WTC11 (cell line): ENCODE results near the gene SLC26A11. TPM values are rescaled to one million over a fixed set of nuclear protein-coding genes. Genes with fewer than 3 reads are reported as not detected.

Experiments used
- CBFB ChIP-seq: sonication (generic); formaldehyde crosslinking; IDR thresholded peaks from 2 replicates; pipeline ENCODE4 v1.8.1; 2022; ENCODE audit warnings: mild to moderate bottlenecking, low read depth, missing genetic modification reagents
- CREB1 ChIP-seq: sonication (generic); formaldehyde crosslinking; IDR thresholded peaks from 2 replicates; pipeline ENCODE4 v1.8.0; 2023; ENCODE audit warnings: mild to moderate bottlenecking, missing genetic modification reagents
- ETV6 ChIP-seq: sonication (generic); formaldehyde crosslinking; IDR thresholded peaks from 2 replicates; pipeline ENCODE4 v1.8.1; 2022; ENCODE audit warnings: mild to moderate bottlenecking, missing genetic modification reagents
- FOXK1 ChIP-seq: sonication (generic); formaldehyde crosslinking; IDR thresholded peaks from 2 replicates; pipeline ENCODE4 v1.8.0; 2022; ENCODE audit warnings: mild to moderate bottlenecking, moderate library complexity, missing genetic modification reagents
- KAT7 ChIP-seq: sonication (generic); formaldehyde crosslinking; IDR thresholded peaks from 2 replicates; pipeline ENCODE4 v1.8.1; 2023; ENCODE audit warnings: missing genetic modification reagents, mild to moderate bottlenecking, borderline replicate concordance
- MXD4 ChIP-seq: fragments of 250-450 bp; sonication (Bioruptor Pico); IDR thresholded peaks from 2 replicates; pipeline ENCODE4 v1.8.0; 2021; ENCODE audit warnings: mild to moderate bottlenecking, moderate library complexity, borderline replicate concordance
- MYBL2 ChIP-seq: sonication (generic); formaldehyde crosslinking; IDR thresholded peaks from 2 replicates; pipeline ENCODE4 v1.8.1; 2023; ENCODE audit warnings: mild to moderate bottlenecking, moderate library complexity, missing genetic modification reagents
- NR1H2 ChIP-seq: sonication (generic); formaldehyde crosslinking; IDR thresholded peaks from 2 replicates; pipeline ENCODE4 v1.9.0; 2021; ENCODE audit warnings: mild to moderate bottlenecking, moderate library complexity, missing genetic modification reagents
- NR3C1 ChIP-seq: sonication (generic); formaldehyde crosslinking; conservative IDR thresholded peaks from 2 replicates; pipeline ENCODE4 v1.8.1; 2023; ENCODE audit warnings: low read depth, mild to moderate bottlenecking, missing genetic modification reagents
- PRRX2 ChIP-seq: fragments of 250-450 bp; sonication (Bioruptor Pico); IDR thresholded peaks from 2 replicates; pipeline ENCODE4 v1.8.0; 2021; ENCODE audit warnings: mild to moderate bottlenecking
- RELA ChIP-seq: sonication (generic); formaldehyde crosslinking; IDR thresholded peaks from 2 replicates; pipeline ENCODE4 v1.8.1; 2022; ENCODE audit warnings: missing genetic modification reagents, mild to moderate bottlenecking, borderline replicate concordance
- RORB ChIP-seq: fragments of 250-450 bp; sonication (Bioruptor Pico); IDR thresholded peaks from 2 replicates; pipeline ENCODE4 v1.9.0; 2021; ENCODE audit warnings: mild to moderate bottlenecking
- TEAD4 ChIP-seq: sonication (generic); formaldehyde crosslinking; IDR thresholded peaks from 2 replicates; pipeline ENCODE4 v1.8.0; 2022; ENCODE audit warnings: mild to moderate bottlenecking, missing genetic modification reagents
- ZBTB21 ChIP-seq: sonication (generic); formaldehyde crosslinking; IDR thresholded peaks from 2 replicates; pipeline ENCODE4 v1.8.1; 2023; ENCODE audit warnings: mild to moderate bottlenecking, missing genetic modification reagents, borderline replicate concordance
- ZNF263 ChIP-seq: sonication (generic); formaldehyde crosslinking; IDR thresholded peaks from 2 replicates; pipeline ENCODE4 v1.8.1; 2022; ENCODE audit warnings: low read depth, mild to moderate bottlenecking, moderate library complexity, missing genetic modification reagents
- ZNF317 ChIP-seq: sonication (generic); formaldehyde crosslinking; IDR thresholded peaks from 2 replicates; pipeline ENCODE4 v1.8.1; 2023; ENCODE audit warnings: low read depth, mild to moderate bottlenecking, moderate library complexity, missing genetic modification reagents, borderline replicate concordance
- ZNF671 ChIP-seq: fragments of 250-450 bp; sonication (Bioruptor Pico); IDR thresholded peaks from 2 replicates; pipeline ENCODE4 v1.8.0; 2021; ENCODE audit warnings: mild to moderate bottlenecking
- total RNA-seq: library from RNA; stranded (reverse); gene quantifications from 3 replicates; pipeline ENCODE4 v1.2.3, GENCODE V29; 2021
- TF ChIP-seq, protein P1 (sequence below): fragments of 250-450 bp; sonication (Bioruptor Pico); IDR thresholded peaks from 2 replicates; pipeline ENCODE4 v1.9.0; 2021; ENCODE audit warnings: moderate library complexity, mild to moderate bottlenecking, inconsistent platforms, borderline replicate concordance
- TF ChIP-seq, protein P2 (sequence below): fragments of 200-600 bp; IDR thresholded peaks from 2 replicates; pipeline ENCODE4 v1.8.0; 2022; ENCODE audit warnings: antibody characterized with exemption
- TF ChIP-seq, protein P3 (sequence below): sonication (generic); formaldehyde crosslinking; IDR thresholded peaks from 2 replicates; pipeline ENCODE4 v1.8.0; 2022; ENCODE audit warnings: mild to moderate bottlenecking, missing genetic modification reagents
- TF ChIP-seq, protein P4 (sequence below): sonication (generic); formaldehyde crosslinking; IDR thresholded peaks from 2 replicates; pipeline ENCODE4 v1.8.1; 2023; ENCODE audit warnings: mild to moderate bottlenecking, missing genetic modification reagents, borderline replicate concordance
- TF ChIP-seq, protein P5 (sequence below): sonication (generic); formaldehyde crosslinking; IDR thresholded peaks from 2 replicates; pipeline ENCODE4 v1.8.0; 2022; ENCODE audit warnings: mild to moderate bottlenecking, missing genetic modification reagents
- TF ChIP-seq, protein P6 (sequence below): sonication (generic); formaldehyde crosslinking; conservative IDR thresholded peaks from 2 replicates; pipeline ENCODE4 v1.8.1; 2022; ENCODE audit warnings: mild to moderate bottlenecking, missing genetic modification reagents
- TF ChIP-seq, protein P7 (sequence below): sonication (generic); formaldehyde crosslinking; IDR thresholded peaks from 2 replicates; pipeline ENCODE4 v1.8.1; 2022; ENCODE audit warnings: low read depth, mild to moderate bottlenecking, moderate library complexity, missing genetic modification reagents, borderline replicate concordance
- TF ChIP-seq, protein P8 (sequence below): sonication (generic); formaldehyde crosslinking; IDR thresholded peaks from 2 replicates; pipeline ENCODE4 v1.8.1; 2023; ENCODE audit warnings: mild to moderate bottlenecking, moderate library complexity, missing genetic modification reagents
- TF ChIP-seq, protein P9 (sequence below): sonication (generic); formaldehyde crosslinking; IDR thresholded peaks from 2 replicates; pipeline ENCODE4 v1.8.1; 2022; ENCODE audit warnings: mild to moderate bottlenecking, moderate library complexity, missing genetic modification reagents

SLC26A11 gene
- total RNA-seq, 1 experiment from 2014 or later, result 26.4 TPM

DNA sequence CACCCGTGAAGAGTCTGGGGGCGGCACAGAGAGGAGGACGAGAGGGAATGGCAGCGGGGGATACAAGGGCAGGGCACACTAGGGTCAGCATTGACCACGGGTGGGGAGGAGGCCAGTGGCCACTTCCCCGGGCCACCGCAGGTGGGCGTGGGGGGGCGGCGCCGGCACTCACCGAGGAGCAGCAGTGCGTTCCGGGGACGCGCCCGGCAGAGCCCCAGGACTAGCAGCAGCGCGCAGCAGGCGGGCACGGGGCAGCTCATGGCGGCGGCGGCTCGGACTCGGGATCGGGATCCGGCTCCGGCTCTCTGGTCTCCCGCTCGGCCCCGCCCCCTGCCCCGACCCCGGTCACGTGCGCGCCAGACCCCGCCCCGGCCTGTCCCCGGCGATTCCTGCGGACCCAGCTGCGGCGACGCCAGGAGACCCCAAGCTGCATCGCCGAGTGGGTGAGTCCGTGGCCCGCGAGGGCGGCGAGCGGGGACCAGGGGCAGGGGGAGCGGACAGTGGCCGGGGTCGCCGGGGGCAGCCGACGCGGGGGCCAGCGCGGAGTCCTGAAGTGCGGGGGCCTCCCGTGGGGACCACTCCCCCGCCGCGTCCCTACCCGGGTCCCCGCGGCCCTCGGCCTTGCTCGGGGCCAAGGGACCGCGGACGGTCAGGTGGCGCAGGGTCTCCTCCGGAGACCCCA, at the start of gene SLC26A11, which contains the start of gene SGSH (continued):
- TF ChIP-seq MXD4 (CRISPR knock-in tag), result no peak
- no peak for TF ChIP-seq CREB1 (CRISPR knock-in tag)
- TF ChIP-seq, protein P1, sequence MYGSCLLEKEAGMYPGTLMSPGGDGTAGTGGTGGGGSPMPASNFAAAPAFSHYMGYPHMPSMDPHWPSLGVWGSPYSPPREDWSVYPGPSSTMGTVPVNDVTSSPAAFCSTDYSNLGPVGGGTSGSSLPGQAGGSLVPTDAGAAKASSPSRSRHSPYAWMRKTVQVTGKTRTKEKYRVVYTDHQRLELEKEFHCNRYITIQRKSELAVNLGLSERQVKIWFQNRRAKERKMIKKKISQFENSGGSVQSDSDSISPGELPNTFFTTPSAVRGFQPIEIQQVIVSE (CRISPR knock-in tag), result no peak
- TF ChIP-seq, protein P2, sequence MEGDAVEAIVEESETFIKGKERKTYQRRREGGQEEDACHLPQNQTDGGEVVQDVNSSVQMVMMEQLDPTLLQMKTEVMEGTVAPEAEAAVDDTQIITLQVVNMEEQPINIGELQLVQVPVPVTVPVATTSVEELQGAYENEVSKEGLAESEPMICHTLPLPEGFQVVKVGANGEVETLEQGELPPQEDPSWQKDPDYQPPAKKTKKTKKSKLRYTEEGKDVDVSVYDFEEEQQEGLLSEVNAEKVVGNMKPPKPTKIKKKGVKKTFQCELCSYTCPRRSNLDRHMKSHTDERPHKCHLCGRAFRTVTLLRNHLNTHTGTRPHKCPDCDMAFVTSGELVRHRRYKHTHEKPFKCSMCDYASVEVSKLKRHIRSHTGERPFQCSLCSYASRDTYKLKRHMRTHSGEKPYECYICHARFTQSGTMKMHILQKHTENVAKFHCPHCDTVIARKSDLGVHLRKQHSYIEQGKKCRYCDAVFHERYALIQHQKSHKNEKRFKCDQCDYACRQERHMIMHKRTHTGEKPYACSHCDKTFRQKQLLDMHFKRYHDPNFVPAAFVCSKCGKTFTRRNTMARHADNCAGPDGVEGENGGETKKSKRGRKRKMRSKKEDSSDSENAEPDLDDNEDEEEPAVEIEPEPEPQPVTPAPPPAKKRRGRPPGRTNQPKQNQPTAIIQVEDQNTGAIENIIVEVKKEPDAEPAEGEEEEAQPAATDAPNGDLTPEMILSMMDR, result no peak
- TF ChIP-seq MYBL2, result 0 out of 2 replicates have a peak, but pooled peaks have one; percentile 38
- no peak for TF ChIP-seq NR3C1
- TF ChIP-seq, protein P3, sequence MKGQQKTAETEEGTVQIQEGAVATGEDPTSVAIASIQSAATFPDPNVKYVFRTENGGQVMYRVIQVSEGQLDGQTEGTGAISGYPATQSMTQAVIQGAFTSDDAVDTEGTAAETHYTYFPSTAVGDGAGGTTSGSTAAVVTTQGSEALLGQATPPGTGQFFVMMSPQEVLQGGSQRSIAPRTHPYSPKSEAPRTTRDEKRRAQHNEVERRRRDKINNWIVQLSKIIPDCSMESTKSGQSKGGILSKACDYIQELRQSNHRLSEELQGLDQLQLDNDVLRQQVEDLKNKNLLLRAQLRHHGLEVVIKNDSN (CRISPR knock-in tag), result peak; percentile 91
- no peak for TF ChIP-seq KAT7 (CRISPR knock-in tag)
- TF ChIP-seq, protein P4, sequence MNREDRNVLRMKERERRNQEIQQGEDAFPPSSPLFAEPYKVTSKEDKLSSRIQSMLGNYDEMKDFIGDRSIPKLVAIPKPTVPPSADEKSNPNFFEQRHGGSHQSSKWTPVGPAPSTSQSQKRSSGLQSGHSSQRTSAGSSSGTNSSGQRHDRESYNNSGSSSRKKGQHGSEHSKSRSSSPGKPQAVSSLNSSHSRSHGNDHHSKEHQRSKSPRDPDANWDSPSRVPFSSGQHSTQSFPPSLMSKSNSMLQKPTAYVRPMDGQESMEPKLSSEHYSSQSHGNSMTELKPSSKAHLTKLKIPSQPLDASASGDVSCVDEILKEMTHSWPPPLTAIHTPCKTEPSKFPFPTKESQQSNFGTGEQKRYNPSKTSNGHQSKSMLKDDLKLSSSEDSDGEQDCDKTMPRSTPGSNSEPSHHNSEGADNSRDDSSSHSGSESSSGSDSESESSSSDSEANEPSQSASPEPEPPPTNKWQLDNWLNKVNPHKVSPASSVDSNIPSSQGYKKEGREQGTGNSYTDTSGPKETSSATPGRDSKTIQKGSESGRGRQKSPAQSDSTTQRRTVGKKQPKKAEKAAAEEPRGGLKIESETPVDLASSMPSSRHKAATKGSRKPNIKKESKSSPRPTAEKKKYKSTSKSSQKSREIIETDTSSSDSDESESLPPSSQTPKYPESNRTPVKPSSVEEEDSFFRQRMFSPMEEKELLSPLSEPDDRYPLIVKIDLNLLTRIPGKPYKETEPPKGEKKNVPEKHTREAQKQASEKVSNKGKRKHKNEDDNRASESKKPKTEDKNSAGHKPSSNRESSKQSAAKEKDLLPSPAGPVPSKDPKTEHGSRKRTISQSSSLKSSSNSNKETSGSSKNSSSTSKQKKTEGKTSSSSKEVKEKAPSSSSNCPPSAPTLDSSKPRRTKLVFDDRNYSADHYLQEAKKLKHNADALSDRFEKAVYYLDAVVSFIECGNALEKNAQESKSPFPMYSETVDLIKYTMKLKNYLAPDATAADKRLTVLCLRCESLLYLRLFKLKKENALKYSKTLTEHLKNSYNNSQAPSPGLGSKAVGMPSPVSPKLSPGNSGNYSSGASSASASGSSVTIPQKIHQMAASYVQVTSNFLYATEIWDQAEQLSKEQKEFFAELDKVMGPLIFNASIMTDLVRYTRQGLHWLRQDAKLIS, result no peak
- no peak for TF ChIP-seq PRRX2 (CRISPR knock-in tag)
- no peak for TF ChIP-seq CBFB (CRISPR knock-in tag)
- TF ChIP-seq NR1H2 (CRISPR knock-in tag), result no peak
- TF ChIP-seq ETV6 (CRISPR knock-in tag), result peak; percentile 73; the same call in 1 of the 2 replicates
- TF ChIP-seq, protein P5, sequence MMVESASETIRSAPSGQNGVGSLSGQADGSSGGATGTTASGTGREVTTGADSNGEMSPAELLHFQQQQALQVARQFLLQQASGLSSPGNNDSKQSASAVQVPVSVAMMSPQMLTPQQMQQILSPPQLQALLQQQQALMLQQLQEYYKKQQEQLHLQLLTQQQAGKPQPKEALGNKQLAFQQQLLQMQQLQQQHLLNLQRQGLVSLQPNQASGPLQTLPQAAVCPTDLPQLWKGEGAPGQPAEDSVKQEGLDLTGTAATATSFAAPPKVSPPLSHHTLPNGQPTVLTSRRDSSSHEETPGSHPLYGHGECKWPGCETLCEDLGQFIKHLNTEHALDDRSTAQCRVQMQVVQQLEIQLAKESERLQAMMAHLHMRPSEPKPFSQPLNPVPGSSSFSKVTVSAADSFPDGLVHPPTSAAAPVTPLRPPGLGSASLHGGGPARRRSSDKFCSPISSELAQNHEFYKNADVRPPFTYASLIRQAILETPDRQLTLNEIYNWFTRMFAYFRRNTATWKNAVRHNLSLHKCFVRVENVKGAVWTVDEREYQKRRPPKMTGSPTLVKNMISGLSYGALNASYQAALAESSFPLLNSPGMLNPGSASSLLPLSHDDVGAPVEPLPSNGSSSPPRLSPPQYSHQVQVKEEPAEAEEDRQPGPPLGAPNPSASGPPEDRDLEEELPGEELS, result 0 out of 2 replicates have a peak, but pooled peaks have one; percentile 10
- no peak for TF ChIP-seq RORB
- no peak for TF ChIP-seq RELA
- TF ChIP-seq, protein P6, sequence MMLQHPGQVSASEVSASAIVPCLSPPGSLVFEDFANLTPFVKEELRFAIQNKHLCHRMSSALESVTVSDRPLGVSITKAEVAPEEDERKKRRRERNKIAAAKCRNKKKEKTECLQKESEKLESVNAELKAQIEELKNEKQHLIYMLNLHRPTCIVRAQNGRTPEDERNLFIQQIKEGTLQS, result no peak
- TF ChIP-seq ZNF263 (CRISPR knock-in tag), result no peak
- TF ChIP-seq, protein P7, sequence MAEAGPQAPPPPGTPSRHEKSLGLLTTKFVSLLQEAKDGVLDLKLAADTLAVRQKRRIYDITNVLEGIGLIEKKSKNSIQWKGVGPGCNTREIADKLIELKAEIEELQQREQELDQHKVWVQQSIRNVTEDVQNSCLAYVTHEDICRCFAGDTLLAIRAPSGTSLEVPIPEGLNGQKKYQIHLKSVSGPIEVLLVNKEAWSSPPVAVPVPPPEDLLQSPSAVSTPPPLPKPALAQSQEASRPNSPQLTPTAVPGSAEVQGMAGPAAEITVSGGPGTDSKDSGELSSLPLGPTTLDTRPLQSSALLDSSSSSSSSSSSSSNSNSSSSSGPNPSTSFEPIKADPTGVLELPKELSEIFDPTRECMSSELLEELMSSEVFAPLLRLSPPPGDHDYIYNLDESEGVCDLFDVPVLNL (CRISPR knock-in tag), result 0 out of 2 replicates have a peak, but pooled peaks have one; percentile 24
- TF ChIP-seq, protein P8, sequence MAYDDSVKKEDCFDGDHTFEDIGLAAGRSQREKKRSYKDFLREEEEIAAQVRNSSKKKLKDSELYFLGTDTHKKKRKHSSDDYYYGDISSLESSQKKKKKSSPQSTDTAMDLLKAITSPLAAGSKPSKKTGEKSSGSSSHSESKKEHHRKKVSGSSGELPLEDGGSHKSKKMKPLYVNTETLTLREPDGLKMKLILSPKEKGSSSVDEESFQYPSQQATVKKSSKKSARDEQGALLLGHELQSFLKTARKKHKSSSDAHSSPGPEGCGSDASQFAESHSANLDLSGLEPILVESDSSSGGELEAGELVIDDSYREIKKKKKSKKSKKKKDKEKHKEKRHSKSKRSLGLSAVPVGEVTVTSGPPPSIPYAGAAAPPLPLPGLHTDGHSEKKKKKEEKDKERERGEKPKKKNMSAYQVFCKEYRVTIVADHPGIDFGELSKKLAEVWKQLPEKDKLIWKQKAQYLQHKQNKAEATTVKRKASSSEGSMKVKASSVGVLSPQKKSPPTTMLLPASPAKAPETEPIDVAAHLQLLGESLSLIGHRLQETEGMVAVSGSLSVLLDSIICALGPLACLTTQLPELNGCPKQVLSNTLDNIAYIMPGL (CRISPR knock-in tag), result peak; percentile 55
- no peak for TF ChIP-seq ZNF671
- TF ChIP-seq TEAD4 (CRISPR knock-in tag), result no peak
- no peak for TF ChIP-seq ZBTB21 (CRISPR knock-in tag)
- TF ChIP-seq ZNF317 (CRISPR knock-in tag), result peak; percentile 3; the same call in 1 of the 2 replicates
- peak; percentile 52 for TF ChIP-seq FOXK1 (CRISPR knock-in tag)
- TF ChIP-seq, protein P9, sequence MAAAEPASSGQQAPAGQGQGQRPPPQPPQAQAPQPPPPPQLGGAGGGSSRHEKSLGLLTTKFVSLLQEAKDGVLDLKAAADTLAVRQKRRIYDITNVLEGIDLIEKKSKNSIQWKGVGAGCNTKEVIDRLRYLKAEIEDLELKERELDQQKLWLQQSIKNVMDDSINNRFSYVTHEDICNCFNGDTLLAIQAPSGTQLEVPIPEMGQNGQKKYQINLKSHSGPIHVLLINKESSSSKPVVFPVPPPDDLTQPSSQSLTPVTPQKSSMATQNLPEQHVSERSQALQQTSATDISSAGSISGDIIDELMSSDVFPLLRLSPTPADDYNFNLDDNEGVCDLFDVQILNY, result no peak
